Activated T-cell treated with anti-CD3 and anti-CD28 coated beads, Interleukin-2, amount 50 U/mL, for 4 hours (primary cell): ENCODE measurements around the gene CARMIL3. TPM values are rescaled to one million over a fixed set of nuclear protein-coding genes. Genes with fewer than 3 reads are reported as not detected.

ENCODE experiments used
- ATAC-seq, 2 donors: fragments of 200-7000 bp; cut with Tn5 transposase; one replicate each; pipeline ENCODE4 v1.10.0; 2021
- DNase-seq: peaks from one replicate; pipeline ENCODE4 v3.0.0-alpha.2; 2020
- H3K27me3 Mint-ChIP-seq: one replicate; pipeline ENCODE4 v1.8.0; 2021; ENCODE audit warnings: low read depth, mixed read lengths
- H3K36me3 Mint-ChIP-seq: one replicate; pipeline ENCODE4 v1.8.0; 2022; ENCODE audit warnings: mixed read lengths; ENCODE audit not compliant: insufficient read depth
- H3K4me1 Mint-ChIP-seq: one replicate; pipeline ENCODE4 v1.8.0; 2021; ENCODE audit warnings: low read depth, mixed read lengths
- H3K4me3 Mint-ChIP-seq: one replicate; pipeline ENCODE4 v1.8.0; 2021; ENCODE audit warnings: mild to moderate bottlenecking, moderate library complexity, mixed read lengths
- H3K9me3 Mint-ChIP-seq: one replicate; pipeline ENCODE4 v1.8.0; 2021; ENCODE audit warnings: mixed read lengths
- total RNA-seq, 3 donors: library from RNA; stranded (reverse); gene quantifications; one replicate each; pipeline ENCODE4 v1.2.1, GENCODE V29; 2021

Gene CARMIL3
- total RNA-seq, 3 donors from 2014 or later: 1.3 to 1.8 (median 1.3) TPM

DNA sequence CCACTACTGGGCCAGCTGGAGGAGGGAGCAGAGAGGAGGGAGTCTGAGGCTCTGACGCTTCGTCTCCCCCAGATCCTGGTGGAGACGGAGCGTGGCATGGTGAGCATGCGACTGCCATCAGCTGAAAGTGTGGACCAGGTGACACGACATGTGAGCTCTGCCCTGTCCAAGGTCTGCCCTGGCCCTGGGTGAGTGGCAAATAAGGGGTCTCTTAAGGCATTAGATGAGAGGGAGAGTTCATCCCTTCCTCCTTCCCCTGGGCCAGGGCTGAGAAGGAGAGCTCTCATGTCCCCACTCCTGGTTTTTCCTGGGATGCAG, 2.5 kb downstream of the CARMIL3 start:
- ATAC-seq (no peak), DNase-seq (no peak)
- Mint-ChIP-seq H3K4me3 (no peak overlapping the region), H3K36me3 (no peaks in the 10 kb centered on the region), H3K4me1 (peaks cover 22% of the 10 kb centered on the region), H3K27me3 (peaks cover 7% of the 10 kb centered on the region), H3K9me3 (no peaks in the 10 kb centered on the region)

GRCh38 chr14:24054646-24055045, 2.8 kb downstream of the CARMIL3 start:
- peaks cover 22% of the 10 kb centered on the region for H3K4me1 Mint-ChIP-seq
- DNase-seq (no peak), ATAC-seq (no peak)
- H3K27me3 Mint-ChIP-seq: peaks cover 7% of the 10 kb centered on the region
- H3K9me3 Mint-ChIP-seq: no peaks in the 10 kb centered on the region
- H3K36me3 Mint-ChIP-seq: no peaks in the 10 kb centered on the region
- H3K4me3 Mint-ChIP-seq: no peak overlapping the region

DNA sequence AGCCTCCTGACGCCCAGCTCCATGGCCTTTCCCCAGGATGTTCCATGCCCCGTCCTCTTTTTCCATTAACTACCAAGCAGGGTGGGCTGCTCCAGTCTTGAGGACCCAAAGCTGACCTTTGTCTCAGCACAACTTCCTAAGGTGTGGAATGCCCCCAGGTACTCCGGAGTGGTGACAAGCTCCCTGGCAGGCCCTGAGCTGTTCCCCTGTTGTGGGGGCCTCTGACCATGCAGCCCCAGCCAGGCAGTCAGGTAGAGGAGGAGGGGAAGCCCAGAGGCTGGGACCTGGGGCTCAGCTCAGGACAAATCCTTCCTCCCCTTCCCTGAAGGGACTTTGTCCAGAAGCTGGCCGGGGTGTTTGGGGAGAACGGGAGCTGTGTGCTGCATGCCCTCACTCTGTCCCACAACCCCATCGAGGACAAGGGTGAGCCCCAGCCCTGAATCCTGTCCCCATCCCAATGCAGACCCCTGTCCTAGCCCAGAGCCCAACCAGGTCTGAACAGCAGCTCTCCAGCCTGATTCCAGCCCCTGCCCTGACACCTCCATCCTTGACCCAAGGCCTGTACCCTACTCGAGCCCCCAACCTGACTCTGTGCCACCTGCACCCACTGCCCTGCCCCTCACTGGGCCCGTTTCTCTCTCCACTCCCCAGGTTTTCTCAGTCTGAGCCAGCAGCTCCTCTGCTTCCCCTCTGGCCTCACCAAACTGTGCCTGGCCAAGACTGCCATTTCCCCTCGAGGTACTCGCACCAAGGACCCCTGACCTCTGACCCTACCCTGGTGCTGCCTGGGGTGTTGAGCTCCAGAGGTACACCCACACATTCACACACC, 4.4 kb downstream of the CARMIL3 start:
- Mint-ChIP-seq H3K36me3 (no peaks in the 10 kb centered on the region), H3K27me3 (peaks cover 7% of the 10 kb centered on the region), H3K4me3 (no peak overlapping the region), H3K4me1 (peaks cover 19% of the 10 kb centered on the region), H3K9me3 (no peaks in the 10 kb centered on the region)
- ATAC-seq: no peak
- DNase-seq: no peak

DNA sequence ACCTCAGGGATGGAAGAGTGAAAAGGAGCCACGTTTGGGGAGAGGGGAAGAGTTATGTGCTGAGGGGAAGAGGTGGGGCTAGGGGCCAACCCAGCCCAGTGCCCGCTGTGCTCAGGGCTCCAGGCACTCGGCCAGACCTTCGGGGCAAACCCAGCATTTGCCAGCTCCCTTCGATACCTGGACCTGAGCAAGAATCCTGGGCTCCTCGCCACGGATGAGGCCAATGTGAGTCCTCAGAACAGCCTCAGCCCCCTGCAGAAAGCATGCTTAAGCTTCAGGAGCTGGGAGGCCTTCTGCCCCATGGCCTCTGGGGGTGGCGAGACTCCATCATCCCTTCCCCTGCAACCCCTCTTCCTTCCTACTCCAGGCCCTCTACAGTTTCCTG, 5.0 kb downstream of the CARMIL3 start:
- Mint-ChIP-seq H3K36me3 (no peaks in the 10 kb centered on the region), H3K9me3 (no peaks in the 10 kb centered on the region), H3K27me3 (peaks cover 7% of the 10 kb centered on the region), H3K4me1 (peaks cover 16% of the 10 kb centered on the region), H3K4me3 (no peak overlapping the region)
- DNase-seq (no peak), ATAC-seq (no peak)

GRCh38 chr14:24057271-24057670, 5.5 kb downstream of the CARMIL3 start:
- ATAC-seq (no peak), DNase-seq (no peak)
- H3K27me3 Mint-ChIP-seq: peaks cover 7% of the 10 kb centered on the region
- no peaks in the 10 kb centered on the region for H3K36me3 Mint-ChIP-seq
- H3K9me3 Mint-ChIP-seq: no peaks in the 10 kb centered on the region
- peaks cover 16% of the 10 kb centered on the region for H3K4me1 Mint-ChIP-seq
- no peak overlapping the region for H3K4me3 Mint-ChIP-seq

- ATAC-seq: no peak
- H3K36me3 Mint-ChIP-seq: no peaks in the 10 kb centered on the region
- peaks cover 11% of the 10 kb centered on the region for H3K4me1 Mint-ChIP-seq
Measured at GRCh38 chr14:24057867-24058259, 6.1 kb downstream of the CARMIL3 start.

DNA sequence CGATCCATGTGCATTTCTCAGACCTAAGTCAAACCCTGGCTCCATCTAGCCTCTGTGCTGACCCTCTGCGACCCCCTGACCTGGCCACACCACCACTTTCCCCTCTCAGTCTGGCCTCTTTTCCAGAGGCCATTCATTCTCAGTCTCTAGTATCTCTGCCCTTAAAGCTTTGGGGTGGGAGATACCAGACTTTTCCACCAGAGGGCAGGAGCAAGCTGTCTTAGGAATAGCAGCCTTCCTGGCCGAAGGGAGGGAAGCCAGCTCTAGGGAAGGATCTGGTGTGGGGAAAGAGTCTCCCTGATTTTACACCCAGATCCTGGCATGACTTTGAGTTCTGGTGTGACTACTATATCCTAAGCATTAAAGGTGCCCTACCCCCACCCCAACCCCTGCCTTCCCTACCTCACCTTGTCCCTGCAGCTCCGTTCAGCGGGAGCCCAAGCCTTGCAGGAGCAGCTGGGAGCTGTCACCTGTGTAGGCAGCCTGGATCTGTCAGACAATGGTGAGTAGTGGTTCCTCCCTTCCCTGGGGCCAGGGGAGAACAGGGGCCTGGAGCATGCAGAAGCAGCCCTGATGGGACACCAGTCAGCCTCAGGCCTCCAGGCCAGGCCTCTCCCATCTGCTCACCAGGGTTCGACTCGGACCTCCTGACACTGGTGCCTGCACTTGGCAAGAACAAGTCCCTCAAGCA, 6.6 kb downstream of the CARMIL3 start:
- DNase-seq: peak; percentile 59
- no peaks in the 10 kb centered on the region for H3K27me3 Mint-ChIP-seq
- no peak overlapping the region for H3K4me3 Mint-ChIP-seq
- no peaks in the 10 kb centered on the region for H3K36me3 Mint-ChIP-seq
- no peaks in the 10 kb centered on the region for H3K9me3 Mint-ChIP-seq
- peak in 1 of 2 donors; percentile 16 for ATAC-seq
- peaks cover 6% of the 10 kb centered on the region for H3K4me1 Mint-ChIP-seq

More at GRCh38 chr14:24057867-24058259, 6.1 kb downstream of the CARMIL3 start:
- DNase-seq: no peak
- no peak overlapping the region for H3K4me3 Mint-ChIP-seq
- H3K9me3 Mint-ChIP-seq: no peaks in the 10 kb centered on the region
- H3K27me3 Mint-ChIP-seq: peaks cover 4% of the 10 kb centered on the region

- Mint-ChIP-seq H3K4me3 (no peak overlapping the region), H3K9me3 (no peaks in the 10 kb centered on the region), H3K36me3 (no peaks in the 10 kb centered on the region), H3K4me1 (peaks cover under 1% of the 10 kb centered on the region), H3K27me3 (no peaks in the 10 kb centered on the region)
- no peak for DNase-seq
- ATAC-seq: no peak
Measured at GRCh38 chr14:24058951-24059475, 7.2 kb downstream of the CARMIL3 start.

DNA sequence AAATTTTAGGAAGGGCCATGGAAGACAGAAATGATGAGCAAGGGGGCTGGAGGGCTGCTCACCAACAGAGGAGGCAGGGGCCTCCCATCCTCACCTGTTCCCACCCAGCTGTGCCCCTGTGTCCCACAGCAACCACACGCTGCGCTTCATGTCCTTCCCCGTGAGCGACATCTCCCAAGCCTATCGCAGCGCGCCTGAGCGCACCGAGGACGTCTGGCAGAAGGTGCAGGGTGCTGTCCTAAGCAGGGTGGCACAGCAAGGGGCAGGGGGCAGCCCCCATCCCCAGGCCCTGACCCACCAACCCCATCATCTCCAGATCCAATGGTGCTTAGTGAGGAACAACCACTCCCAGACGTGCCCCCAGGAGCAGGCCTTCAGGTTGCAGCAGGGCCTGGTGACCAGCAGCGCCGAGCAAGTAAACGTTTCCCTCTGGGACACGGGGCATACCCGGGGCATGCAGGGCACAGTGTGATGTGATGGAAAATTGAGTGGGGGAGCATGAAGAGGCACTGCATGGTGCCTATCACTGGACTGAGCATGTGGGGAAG, 8.1 kb downstream of the CARMIL3 start:
- no peak overlapping the region for H3K4me3 Mint-ChIP-seq
- no peaks in the 10 kb centered on the region for H3K4me1 Mint-ChIP-seq
- no peaks in the 10 kb centered on the region for H3K36me3 Mint-ChIP-seq
- ATAC-seq (no peak), DNase-seq (no peak)
- H3K27me3 Mint-ChIP-seq: peaks cover 2% of the 10 kb centered on the region
- H3K9me3 Mint-ChIP-seq: no peaks in the 10 kb centered on the region

DNA sequence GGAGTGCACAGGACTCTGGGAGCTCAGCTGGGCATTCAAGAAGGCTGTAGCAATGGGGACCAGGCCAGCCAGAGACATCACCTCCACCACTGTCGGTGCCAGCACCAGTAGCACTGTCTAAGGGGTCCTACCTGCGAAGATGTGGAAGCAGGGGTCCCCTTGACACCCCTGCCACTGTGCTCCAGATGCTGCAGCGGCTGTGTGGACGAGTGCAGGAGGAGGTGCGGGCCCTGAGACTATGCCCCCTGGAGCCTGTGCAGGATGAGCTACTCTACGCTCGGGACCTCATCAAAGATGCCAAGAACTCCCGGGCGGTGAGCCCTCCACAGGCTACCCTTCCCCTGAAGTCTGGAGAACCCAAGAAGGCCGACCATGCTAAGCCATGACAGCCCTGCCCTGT, 8.6 kb downstream of the CARMIL3 start:
- no peaks in the 10 kb centered on the region for H3K9me3 Mint-ChIP-seq
- no peak overlapping the region for H3K4me3 Mint-ChIP-seq
- H3K36me3 Mint-ChIP-seq: no peaks in the 10 kb centered on the region
- H3K4me1 Mint-ChIP-seq: no peaks in the 10 kb centered on the region
- no peak for ATAC-seq
- DNase-seq: no peak
- peaks cover 2% of the 10 kb centered on the region for H3K27me3 Mint-ChIP-seq

GRCh38 chr14:24060984-24061913, 9.4 kb downstream of the CARMIL3 start:
- H3K9me3 Mint-ChIP-seq: no peaks in the 10 kb centered on the region
- DNase-seq (no peak), ATAC-seq (no peak)
- H3K36me3 Mint-ChIP-seq: no peaks in the 10 kb centered on the region
- peaks cover 2% of the 10 kb centered on the region for H3K27me3 Mint-ChIP-seq
- H3K4me3 Mint-ChIP-seq: no peak overlapping the region
- H3K4me1 Mint-ChIP-seq: no peaks in the 10 kb centered on the region

DNA sequence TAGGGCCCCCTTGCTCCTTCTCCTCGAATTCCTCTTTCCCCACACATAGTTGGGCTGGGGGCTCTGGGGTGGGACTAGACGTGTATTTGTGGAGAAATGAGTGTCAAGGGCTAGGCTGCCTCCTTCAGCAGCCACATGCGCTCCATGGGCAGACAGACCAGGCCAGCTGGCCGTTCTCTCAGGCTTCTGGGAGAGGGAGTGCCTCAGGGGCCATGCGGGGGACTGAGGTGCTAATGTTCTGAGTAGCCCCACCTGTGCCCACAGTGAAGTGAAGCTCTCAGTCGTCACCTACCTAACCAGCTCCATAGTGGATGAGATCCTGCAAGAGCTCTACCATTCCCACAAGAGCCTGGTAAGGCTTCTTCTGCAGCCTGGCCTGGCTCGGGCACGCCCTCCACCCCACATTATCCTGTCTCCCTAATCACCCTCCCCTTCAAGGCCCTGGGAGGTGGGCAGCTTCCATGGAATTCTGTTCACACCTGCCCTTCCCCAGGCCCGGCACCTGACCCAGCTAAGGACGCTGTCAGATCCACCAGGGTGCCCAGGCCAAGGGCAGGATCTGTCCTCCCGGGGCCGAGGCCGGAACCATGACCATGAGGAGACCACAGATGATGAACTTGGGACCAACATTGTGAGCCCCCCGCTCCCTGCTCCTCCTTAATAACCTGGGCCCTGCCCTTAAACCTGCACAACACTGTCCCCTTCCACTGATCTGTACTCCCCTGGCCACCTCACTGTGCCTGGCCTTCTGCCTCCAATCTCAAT, 10.6 kb downstream of the CARMIL3 start:
- Mint-ChIP-seq H3K9me3 (no peaks in the 10 kb centered on the region), H3K36me3 (peaks cover under 1% of the 10 kb centered on the region), H3K4me3 (no peak overlapping the region), H3K27me3 (peaks cover 2% of the 10 kb centered on the region), H3K4me1 (no peaks in the 10 kb centered on the region)
- DNase-seq: no peak
- ATAC-seq: no peak

DNA sequence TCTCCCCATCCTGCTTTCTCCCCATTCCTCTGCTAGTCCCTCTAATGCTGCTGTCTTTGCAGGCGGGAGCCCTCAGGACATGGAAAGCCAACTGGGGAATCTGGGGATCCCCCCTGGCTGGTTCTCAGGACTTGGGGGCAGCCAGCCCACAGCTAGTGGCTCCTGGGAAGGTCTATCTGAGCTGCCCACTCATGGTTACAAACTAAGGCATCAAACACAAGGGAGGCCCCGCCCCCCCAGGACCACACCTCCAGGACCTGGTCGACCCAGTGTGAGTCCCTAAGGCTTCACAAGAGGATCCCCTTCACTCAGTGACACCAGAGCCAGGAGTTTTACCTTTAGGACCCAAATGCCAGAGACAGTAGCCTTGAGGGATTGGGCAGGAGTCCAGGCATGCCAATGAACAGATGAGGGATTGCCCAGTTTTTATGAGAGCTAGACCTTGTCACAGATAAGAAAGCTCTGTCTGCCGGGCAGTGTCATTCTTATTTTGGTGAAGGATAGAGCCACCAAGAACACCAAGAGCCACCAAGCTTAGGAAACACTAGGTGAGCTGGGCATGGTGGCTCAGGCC, 11.5 kb downstream of the CARMIL3 start:
- H3K9me3 Mint-ChIP-seq: no peaks in the 10 kb centered on the region
- H3K4me3 Mint-ChIP-seq: no peak overlapping the region

More for the DNA sequence above, 11.5 kb downstream of the CARMIL3 start:
- Mint-ChIP-seq H3K27me3 (peaks cover 2% of the 10 kb centered on the region), H3K36me3 (peaks cover 3% of the 10 kb centered on the region), H3K4me1 (no peaks in the 10 kb centered on the region)
- no peak for ATAC-seq
- DNase-seq: no peak
